A549 (cell line): ENCODE results near the gene ACSL5. TPM values are rescaled to one million over a fixed set of nuclear protein-coding genes. Genes with fewer than 3 reads are reported as not detected.

Source experiments
- ATAC-seq, 2 experiments: fragments of 200-7000 bp in 1 of 2; fragments of >200 bp in 1 of 2; cut with Nextera tagmentation in 1 of 2; cut with Tn5 transposase in 1 of 2; 3 replicates each; pipeline versions ENCODE4 v1.8.0 to v1.9.1; 2018 to 2020; ENCODE audit warnings: mild to moderate bottlenecking in 1 of 2, moderate library complexity in 1 of 2
- CTCF ChIA-PET: fragments of 300-600 bp; sonication (Branson Sonifier 250); formaldehyde crosslinking; extraction: SDS; loops from one replicate; lab custom pipeline; 2021; ENCODE audit warnings: antibody characterized with exemption, inconsistent platforms; lab: Yijun Ruan, JAX
- POLR2A ChIA-PET: fragments of 350-600 bp; formaldehyde crosslinking; extraction: SDS; loops from one replicate; lab custom pipeline; 2021; ENCODE audit warnings: antibody characterized with exemption, inconsistent platforms; lab: Yijun Ruan, JAX
- DNase-seq, 2 experiments: peaks; one replicate each; pipeline versions ENCODE4 v3.0.0 to v3.0.0-alpha.2; 2011 to 2016; ENCODE audit warnings: low read depth in 1 of 2, low spot score in 1 of 2
- FAIRE-seq: peaks from 2 replicates; lab custom pipeline; 2011; peaks lifted over from hg19 to GRCh38; lab: Jason Lieb, UNC
- H3K27ac ChIP-seq, 2 experiments: fragments of >200 bp; sonication (Bioruptor Twin); formaldehyde crosslinking; 3 replicates each; pipeline ENCODE4 v1.5.1; 2016 to 2017
- H3K4me1 ChIP-seq: fragments of >200 bp; sonication (Bioruptor Twin); formaldehyde crosslinking; 3 replicates; pipeline ENCODE4 v1.6.1; 2016
- H3K4me2 ChIP-seq: fragments of >200 bp; sonication (Bioruptor Twin); formaldehyde crosslinking; 3 replicates; pipeline ENCODE4 v1.6.1; 2016
- H3K4me3 ChIP-seq: fragments of >200 bp; sonication (Bioruptor Twin); formaldehyde crosslinking; 3 replicates; pipeline ENCODE4 v1.5.1; 2016
- H3K9me3 ChIP-seq: fragments of >200 bp; sonication (Bioruptor Twin); formaldehyde crosslinking; 3 replicates; pipeline ENCODE4 v1.6.1; 2016
- CBX8 ChIP-seq: fragments of 200-600 bp; sonication (generic); IDR thresholded peaks from 2 replicates; pipeline ENCODE4 v1.6.1; 2016
- CHD4 ChIP-seq: fragments of 200-600 bp; sonication (generic); IDR thresholded peaks from 2 replicates; pipeline ENCODE4 v1.6.1; 2016; ENCODE audit warnings: antibody characterized with exemption, mild to moderate bottlenecking, borderline replicate concordance
- EHMT2 ChIP-seq: fragments of 200-600 bp; sonication (generic); IDR thresholded peaks from 2 replicates; pipeline ENCODE4 v1.6.1; 2016; ENCODE audit warnings: antibody characterized with exemption, low read depth, mild to moderate bottlenecking, moderate library complexity
- ESRRA ChIP-seq: fragments of 150-350 bp; IDR thresholded peaks from 2 replicates; pipeline ENCODE4 v1.6.1; 2014; ENCODE audit warnings: mild to moderate bottlenecking, low read length, borderline replicate concordance
- FOSB ChIP-seq: fragments of 250-450 bp; sonication (Bioruptor Pico); IDR thresholded peaks from 2 replicates; pipeline ENCODE4 v1.5.0; 2020; ENCODE audit warnings: mild to moderate bottlenecking, moderate library complexity
- FOSL2 ChIP-seq, 2 experiments: fragments of 450-650 bp in 1 of 2; fragments of >200 bp in 1 of 2; sonication (Bioruptor Twin) in 1 of 2; formaldehyde crosslinking; IDR thresholded peaks; 2 replicates each; pipeline versions ENCODE4 v1.5.0 to v1.6.1; 2016 to 2020; ENCODE audit warnings: mild to moderate bottlenecking in 1 of 2, moderate library complexity in 1 of 2
- FOXS1 ChIP-seq: fragments of 250-450 bp; sonication (Bioruptor Pico); IDR thresholded peaks from 2 replicates; pipeline ENCODE4 v1.5.0; 2020; ENCODE audit warnings: mild to moderate bottlenecking, moderate library complexity
- GATA3 ChIP-seq: IDR thresholded peaks from 2 replicates; pipeline ENCODE4 v1.6.1; 2012; ENCODE audit warnings: borderline replicate concordance
- JUN ChIP-seq, 2 experiments: fragments of >200 bp; sonication (Bioruptor Twin); formaldehyde crosslinking; IDR thresholded peaks; 2 replicates in 1 of 2; 3 replicates in 1 of 2; pipeline ENCODE4 v1.6.1; 2016 to 2017
- KDM1A ChIP-seq: fragments of 200-600 bp; sonication (generic); IDR thresholded peaks from 2 replicates; pipeline ENCODE4 v1.6.1; 2016; ENCODE audit warnings: low read depth, mild to moderate bottlenecking
- NFE2L2 ChIP-seq: fragments of 150-350 bp; conservative IDR thresholded peaks from 2 replicates; pipeline ENCODE4 v1.6.1; 2014; ENCODE audit warnings: low read length
- NR3C1 ChIP-seq: fragments of >200 bp; sonication (Bioruptor Twin); formaldehyde crosslinking; IDR thresholded peaks from 3 replicates; pipeline ENCODE4 v1.6.1; 2017
- PHF8 ChIP-seq: fragments of 200-600 bp; sonication (generic); IDR thresholded peaks from 2 replicates; pipeline ENCODE4 v1.6.1; 2016; ENCODE audit warnings: low read depth, mild to moderate bottlenecking, antibody characterized with exemption, moderate library complexity, borderline replicate concordance
- RARB ChIP-seq: fragments of 250-450 bp; sonication (Bioruptor Pico); IDR thresholded peaks from 2 replicates; pipeline ENCODE4 v1.8.0; 2021; ENCODE audit warnings: mild to moderate bottlenecking, moderate library complexity
- RFX5 ChIP-seq: fragments of 450-650 bp; IDR thresholded peaks from 2 replicates; pipeline ENCODE4 v1.7.1; 2014; ENCODE audit warnings: antibody characterized with exemption, mild to moderate bottlenecking, moderate library complexity
- RNF2 ChIP-seq: fragments of 200-600 bp; sonication (generic); IDR thresholded peaks from 2 replicates; pipeline ENCODE4 v1.6.1; 2016; ENCODE audit warnings: low read depth, mild to moderate bottlenecking, antibody characterized with exemption, moderate library complexity, borderline replicate concordance
- SREBF2 ChIP-seq: fragments of 450-650 bp; IDR thresholded peaks from 2 replicates; pipeline ENCODE4 v1.6.1; 2014; ENCODE audit warnings: mild to moderate bottlenecking, moderate library complexity
- TP53 ChIP-seq: fragments of 250-450 bp; sonication (Bioruptor Pico); IDR thresholded peaks from 2 replicates; pipeline ENCODE4 v1.5.0; 2021; ENCODE audit warnings: mild to moderate bottlenecking, moderate library complexity
- ZNF302 ChIP-seq: fragments of 250-450 bp; sonication (Bioruptor Pico); IDR thresholded peaks from 2 replicates; pipeline ENCODE4 v1.9.0; 2021; ENCODE audit warnings: inconsistent platforms, mild to moderate bottlenecking, moderate library complexity
- WGBS: methylation state at CpG from one replicate; pipeline ENCODE4 v1.1.6; 2017; ENCODE audit errors: missing lambda C conversion rate; 5-methylcytosine and 5-hydroxymethylcytosine counted together
- polyA plus RNA-seq, 4 experiments: library from polyadenylated mRNA; depleted of rRNA in 3 of 4; stranded (reverse); fragments of >200 nt; fragmentation: RNase III in 1 of 4; extraction: RNeasy Plus Mini Kit Qiagen cat#74134 plus additional on column Dnase treatment in 1 of 4; gene quantifications; 2 replicates in 3 of 4; 3 replicates in 1 of 4; pipeline ENCODE4 v1.2.3, GENCODE V29; 2011 to 2017
- TF ChIP-seq, protein P1 (sequence below): fragments of >200 bp; sonication (Bioruptor Twin); formaldehyde crosslinking; IDR thresholded peaks from 3 replicates; pipeline ENCODE4 v1.6.1; 2016
- TF ChIP-seq, protein P2 (sequence below): fragments of 250-450 bp; sonication (Bioruptor Pico); IDR thresholded peaks from 2 replicates; pipeline ENCODE4 v1.5.0; 2021; ENCODE audit warnings: mild to moderate bottlenecking, moderate library complexity, borderline replicate concordance
- TF ChIP-seq, protein P3 (sequence below): fragments of >200 bp; sonication (Bioruptor Twin); formaldehyde crosslinking; IDR thresholded peaks from 3 replicates; pipeline ENCODE4 v1.5.1; 2016

The ACSL5 gene
- polyA plus RNA-seq, 2 of the 4 experiments (the other 2 are of a cell fraction), result 0.15 to 0.25 TPM

DNA sequence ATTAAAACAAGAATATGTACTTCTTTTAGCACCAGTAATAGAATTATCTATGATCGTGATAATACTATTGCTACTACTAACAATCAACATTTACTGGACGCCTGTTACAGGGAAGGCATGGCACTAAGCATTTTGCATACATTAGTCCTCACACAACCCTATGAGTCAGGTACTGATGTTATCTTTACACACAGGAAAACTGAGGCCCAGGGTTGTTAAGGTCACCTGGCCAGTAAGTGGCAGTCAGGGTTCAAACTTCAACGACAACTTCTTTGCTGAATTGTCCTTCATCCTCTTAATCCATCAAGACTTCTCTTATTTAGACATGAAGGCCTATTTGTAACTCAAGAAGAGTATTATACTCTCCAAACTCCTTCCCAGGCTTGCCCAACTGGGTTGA lies 41.9 kb upstream of the ACSL5 start:
- ATAC-seq (no peak), DNase-seq (no peak), FAIRE-seq (no peak)
- ChIA-PET POLR2A (no interaction called here), CTCF (no interaction called here)
- Histone ChIP-seq H3K4me2 (no peak overlapping the region), H3K27ac (no peak overlapping the region; a peak in 1 of 6 replicates), H3K4me1 (no peaks in the 10 kb centered on the region), H3K9me3 (no peaks in the 10 kb centered on the region), H3K4me3 (no peak overlapping the region)
- 74% methylated on average over 3 of the region's 3 CpGs for WGBS
- TF ChIP-seq JUN (IDR thresholded peaks at IDR 0.05), result no peak
- TF ChIP-seq EHMT2, result no peak
- no peak for TF ChIP-seq RARB (CRISPR knock-in tag)
- TF ChIP-seq RNF2, result no peak
- TF ChIP-seq TP53 (CRISPR knock-in tag), result no peak
- no peak for TF ChIP-seq CBX8
- TF ChIP-seq, protein P1, sequence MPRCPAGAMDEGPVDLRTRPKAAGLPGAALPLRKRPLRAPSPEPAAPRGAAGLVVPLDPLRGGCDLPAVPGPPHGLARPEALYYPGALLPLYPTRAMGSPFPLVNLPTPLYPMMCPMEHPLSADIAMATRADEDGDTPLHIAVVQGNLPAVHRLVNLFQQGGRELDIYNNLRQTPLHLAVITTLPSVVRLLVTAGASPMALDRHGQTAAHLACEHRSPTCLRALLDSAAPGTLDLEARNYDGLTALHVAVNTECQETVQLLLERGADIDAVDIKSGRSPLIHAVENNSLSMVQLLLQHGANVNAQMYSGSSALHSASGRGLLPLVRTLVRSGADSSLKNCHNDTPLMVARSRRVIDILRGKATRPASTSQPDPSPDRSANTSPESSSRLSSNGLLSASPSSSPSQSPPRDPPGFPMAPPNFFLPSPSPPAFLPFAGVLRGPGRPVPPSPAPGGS, result no peak
- no peak for TF ChIP-seq NR3C1
- TF ChIP-seq FOXS1 (CRISPR knock-in tag), result no peak
- no peak for TF ChIP-seq FOSL2 (IDR thresholded peaks at IDR 0.05)
- no peak for TF ChIP-seq FOSL2 (CRISPR knock-in tag; IDR thresholded peaks at IDR 0.05)
- no peak for TF ChIP-seq SREBF2
- no peak for TF ChIP-seq ZNF302
- no peak for TF ChIP-seq PHF8
- TF ChIP-seq CHD4, result no peak
- TF ChIP-seq GATA3, result no peak

DNA sequence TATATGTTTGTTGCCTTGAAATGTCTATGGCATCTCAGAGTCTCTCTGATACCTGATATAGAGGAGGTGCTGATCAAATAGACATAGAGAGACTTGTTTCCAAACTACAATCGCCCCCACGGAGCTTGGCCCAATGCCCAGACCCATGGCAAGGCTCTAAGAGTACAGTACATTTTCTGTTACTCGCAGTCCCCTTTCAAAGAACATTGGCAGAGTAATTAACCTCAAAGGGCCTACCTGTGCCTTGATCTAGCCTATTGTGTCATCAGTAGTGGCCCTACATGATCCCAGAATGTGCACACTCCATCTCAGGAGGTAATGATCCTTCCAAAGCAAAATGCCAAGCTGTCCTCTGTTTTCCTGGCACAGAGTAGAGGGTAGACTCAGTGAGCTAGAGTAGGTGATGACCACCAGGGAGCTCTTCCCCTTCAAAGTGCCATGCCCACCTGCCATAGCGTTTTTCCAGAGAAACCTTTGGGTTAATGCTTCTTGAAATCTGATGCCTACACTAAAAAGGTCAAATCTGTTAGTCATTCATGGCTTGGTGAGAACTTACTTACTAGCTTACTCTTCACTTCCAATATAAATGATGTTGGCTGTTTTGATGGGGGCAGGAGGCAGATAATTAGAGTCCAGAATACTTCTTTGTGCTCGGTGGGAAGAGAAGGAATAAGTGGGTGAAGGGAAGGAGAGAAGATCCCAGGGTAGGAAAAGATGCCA lies 41.2 kb upstream of the ACSL5 start:
- TF ChIP-seq FOSL2 (IDR thresholded peaks at IDR 0.05) (no peak), FOSL2 (CRISPR knock-in tag; IDR thresholded peaks at IDR 0.05) (no peak), NR3C1 (no peak), FOSB (no peak), KDM1A (no peak), ESRRA (no peak), RFX5 (no peak), CBX8 (no peak), NFE2L2 (no peak)
- TF ChIP-seq, protein P2, sequence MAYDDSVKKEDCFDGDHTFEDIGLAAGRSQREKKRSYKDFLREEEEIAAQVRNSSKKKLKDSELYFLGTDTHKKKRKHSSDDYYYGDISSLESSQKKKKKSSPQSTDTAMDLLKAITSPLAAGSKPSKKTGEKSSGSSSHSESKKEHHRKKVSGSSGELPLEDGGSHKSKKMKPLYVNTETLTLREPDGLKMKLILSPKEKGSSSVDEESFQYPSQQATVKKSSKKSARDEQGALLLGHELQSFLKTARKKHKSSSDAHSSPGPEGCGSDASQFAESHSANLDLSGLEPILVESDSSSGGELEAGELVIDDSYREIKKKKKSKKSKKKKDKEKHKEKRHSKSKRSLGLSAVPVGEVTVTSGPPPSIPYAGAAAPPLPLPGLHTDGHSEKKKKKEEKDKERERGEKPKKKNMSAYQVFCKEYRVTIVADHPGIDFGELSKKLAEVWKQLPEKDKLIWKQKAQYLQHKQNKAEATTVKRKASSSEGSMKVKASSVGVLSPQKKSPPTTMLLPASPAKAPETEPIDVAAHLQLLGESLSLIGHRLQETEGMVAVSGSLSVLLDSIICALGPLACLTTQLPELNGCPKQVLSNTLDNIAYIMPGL (CRISPR knock-in tag), result no peak
- TF ChIP-seq, protein P3, sequence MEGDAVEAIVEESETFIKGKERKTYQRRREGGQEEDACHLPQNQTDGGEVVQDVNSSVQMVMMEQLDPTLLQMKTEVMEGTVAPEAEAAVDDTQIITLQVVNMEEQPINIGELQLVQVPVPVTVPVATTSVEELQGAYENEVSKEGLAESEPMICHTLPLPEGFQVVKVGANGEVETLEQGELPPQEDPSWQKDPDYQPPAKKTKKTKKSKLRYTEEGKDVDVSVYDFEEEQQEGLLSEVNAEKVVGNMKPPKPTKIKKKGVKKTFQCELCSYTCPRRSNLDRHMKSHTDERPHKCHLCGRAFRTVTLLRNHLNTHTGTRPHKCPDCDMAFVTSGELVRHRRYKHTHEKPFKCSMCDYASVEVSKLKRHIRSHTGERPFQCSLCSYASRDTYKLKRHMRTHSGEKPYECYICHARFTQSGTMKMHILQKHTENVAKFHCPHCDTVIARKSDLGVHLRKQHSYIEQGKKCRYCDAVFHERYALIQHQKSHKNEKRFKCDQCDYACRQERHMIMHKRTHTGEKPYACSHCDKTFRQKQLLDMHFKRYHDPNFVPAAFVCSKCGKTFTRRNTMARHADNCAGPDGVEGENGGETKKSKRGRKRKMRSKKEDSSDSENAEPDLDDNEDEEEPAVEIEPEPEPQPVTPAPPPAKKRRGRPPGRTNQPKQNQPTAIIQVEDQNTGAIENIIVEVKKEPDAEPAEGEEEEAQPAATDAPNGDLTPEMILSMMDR, result no peak
- TF ChIP-seq, all 56 proteins: peak for 0
- no peak for DNase-seq
- no peak overlapping the region for H3K4me3 ChIP-seq
- no peak overlapping the region for H3K4me2 ChIP-seq
- no peak for ATAC-seq
- H3K4me1 ChIP-seq, result no peaks in the 10 kb centered on the region
- H3K27ac ChIP-seq, result no peak overlapping the region; a peak in 1 of 6 replicates
- WGBS, result 8% methylated on average over 5 of the region's 5 CpGs
- CTCF ChIA-PET, result interaction anchor here (1.2 to 1.3 kb wide), 4 partner anchors 17 to 195 kb away, joined by 3 to 5 read pairs (median 4); no protein-coding TSS in a partner anchor
- POLR2A ChIA-PET, result no interaction called here
- FAIRE-seq, result no peak
- no peaks in the 10 kb centered on the region for H3K9me3 ChIP-seq
